Glomerular endothelial cell (primary cell): ENCODE results near the gene ADGRD1. TPM values are rescaled to one million over a fixed set of nuclear protein-coding genes. Genes with fewer than 3 reads are reported as not detected.
"Not testable (repeated sequence)": the region's sequence is repeated elsewhere in the genome, so short reads cannot be mapped to it uniquely, and the experiment has no call there.

ENCODE experiments used
- DNase-seq: peaks from one replicate; pipeline ENCODE4 v3.0.0-alpha.2; 2011; ENCODE audit warnings: low read depth, low spot score; ENCODE audit errors: extremely low read depth
- total RNA-seq: library from RNA; depleted of rRNA; stranded (reverse); fragments of >200 nt; gene quantifications from 2 replicates; pipeline ENCODE4 v1.2.3, GENCODE V29; 2015

The ADGRD1 gene
- total RNA-seq, 1 donor from 2014 or later = not detected

DNA sequence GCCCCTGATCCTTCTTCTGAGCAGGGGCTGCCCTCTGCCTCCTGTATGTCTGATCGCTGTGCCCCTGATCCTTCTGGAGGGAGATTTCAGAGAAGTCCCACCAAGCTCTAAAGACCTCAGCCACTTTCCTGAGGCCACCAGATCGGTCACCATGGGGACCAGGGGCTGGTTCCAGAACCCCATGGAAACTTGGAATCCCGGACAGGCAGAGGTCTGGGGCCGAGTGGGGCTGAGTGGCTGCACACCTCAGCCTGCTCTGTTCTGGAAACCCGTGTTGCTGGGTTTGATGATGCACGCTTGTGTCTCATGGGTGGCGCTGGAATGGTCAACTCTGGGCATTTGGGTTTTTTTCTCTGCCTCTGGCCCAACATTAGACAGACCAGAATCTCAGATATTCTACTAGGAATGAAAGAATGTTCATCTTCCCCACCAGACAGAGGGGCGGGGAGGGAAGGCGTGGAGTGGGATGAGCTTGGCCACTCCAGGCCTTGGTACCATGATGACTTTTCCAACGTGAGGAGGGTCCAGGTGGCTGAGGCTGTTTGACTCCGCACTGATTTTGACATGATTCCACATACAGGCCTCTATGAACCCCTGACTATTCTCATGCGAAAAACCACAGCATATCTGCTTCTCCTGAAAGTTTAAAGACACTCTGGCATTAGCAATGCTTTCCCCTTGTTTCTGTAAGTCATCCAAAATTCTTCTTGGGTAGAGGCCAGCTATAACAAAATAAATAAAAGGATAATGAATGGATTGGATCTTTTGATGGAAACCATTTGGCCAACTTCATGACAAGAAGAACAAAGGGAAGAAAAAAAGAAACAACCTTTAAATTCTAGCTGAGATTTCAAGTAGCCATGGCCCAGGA is 114.5 kb downstream of the ADGRD1 start:
- DNase-seq = no peak

DNA sequence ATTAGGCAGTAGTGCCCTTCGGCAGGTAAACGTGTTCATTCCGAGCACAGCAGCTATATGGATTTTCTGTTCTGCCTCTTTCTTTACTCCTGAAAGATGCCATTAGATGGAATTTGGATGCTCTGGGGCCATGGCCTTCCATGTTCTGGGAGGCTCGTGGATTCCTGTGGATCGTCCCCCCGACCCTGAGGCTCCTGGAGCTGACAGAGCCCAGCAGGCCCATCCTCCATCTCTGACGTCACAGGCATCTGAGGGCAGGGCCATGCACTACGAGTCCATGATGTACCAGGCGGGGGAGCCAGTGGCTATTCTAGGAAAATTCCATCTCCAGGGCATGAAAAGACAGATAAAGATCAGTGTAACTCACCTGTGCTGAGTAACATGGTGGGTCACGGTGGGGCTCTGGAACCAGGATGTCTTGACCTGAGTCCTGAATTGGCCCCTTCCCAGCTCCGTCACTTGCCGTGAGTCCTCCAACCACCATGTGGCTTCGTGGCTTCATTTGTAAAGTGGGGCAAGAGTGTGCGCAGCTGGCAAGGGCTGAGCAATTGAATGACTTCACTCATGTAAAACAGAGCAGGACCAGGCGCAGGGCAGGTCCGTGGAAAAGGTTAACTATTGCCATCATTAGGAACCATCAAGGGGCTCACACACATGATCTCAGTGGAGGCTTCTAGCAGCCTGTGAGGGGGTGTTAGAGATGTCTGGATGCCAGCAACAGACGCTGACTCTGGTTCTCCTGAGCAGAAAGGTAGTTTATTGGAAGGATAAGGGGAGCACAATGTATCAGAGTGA is 115.4 kb downstream of the ADGRD1 start:
- DNase-seq = not testable (repeated sequence)

DNA sequence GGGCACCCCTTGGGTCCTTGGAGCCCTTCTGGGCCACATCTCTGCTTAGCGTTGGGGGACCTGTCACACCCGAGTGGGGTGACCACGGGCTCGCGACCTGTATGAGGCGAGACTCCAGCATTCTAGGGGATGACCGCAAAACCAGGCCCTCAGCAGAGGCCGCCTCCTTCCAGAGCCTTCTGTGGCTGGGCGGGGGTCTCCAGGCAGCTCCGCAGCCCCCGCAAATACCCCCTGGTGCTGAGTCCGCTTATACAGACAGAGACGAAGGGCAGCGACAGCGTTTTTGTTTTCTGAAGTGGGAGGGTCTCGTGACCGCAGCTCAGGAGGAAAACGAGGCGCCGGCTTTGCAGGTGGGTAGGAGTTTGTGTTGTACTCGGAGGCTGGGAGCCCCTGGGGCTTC is 116.4 kb downstream of the ADGRD1 start:
- DNase-seq = not testable (repeated sequence)

DNA sequence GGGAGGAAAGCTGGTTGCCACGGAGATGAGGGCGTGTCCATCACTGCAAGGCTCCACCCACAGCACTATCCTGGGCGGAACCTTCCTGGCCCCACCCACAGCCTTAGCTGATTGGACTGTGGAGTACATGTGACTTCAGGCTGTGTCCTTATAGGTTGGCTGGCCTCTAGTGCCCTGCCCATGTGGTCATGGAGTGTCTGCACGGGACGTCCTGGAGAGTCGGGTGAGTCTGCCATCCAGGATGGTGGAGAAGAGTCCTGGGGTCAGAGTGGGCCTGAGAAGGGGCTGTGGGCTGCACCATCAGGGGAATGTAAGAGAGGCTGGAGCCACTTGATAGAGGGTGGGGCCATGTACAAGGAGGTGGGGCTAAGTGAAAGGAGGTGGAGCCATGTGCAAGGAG is 117.0 kb downstream of the ADGRD1 start:
- DNase-seq = not testable (repeated sequence)

DNA sequence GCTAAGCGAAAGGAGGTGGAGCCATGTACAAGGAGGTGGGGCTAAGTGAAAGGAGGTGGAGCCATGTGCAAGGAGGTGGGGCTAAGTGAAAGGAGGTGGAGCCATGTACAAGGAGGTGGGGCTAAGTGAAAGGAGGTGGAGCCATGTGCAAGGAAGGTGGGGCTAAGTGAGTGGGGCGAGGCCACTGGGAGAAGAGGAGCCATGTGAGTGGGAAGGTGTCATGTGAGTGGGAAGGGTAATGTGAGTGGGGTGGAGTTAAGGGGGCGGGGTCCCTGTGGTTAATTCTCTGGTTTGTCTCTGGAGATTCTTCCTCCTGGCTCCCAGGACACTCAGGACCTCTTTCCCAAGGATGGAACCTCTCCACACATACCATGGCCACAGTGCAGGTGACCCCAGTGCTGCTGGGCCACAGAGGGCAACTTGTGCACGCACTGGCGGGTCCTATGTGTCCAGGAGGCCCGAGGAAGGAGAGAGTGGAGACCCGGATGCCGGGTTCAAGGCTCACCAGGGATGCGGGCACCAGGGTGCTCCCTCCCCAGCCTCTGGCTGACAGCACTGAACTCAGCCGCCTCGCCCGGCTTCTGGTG is 117.6 kb downstream of the ADGRD1 start:
- not testable (repeated sequence) for DNase-seq

DNA sequence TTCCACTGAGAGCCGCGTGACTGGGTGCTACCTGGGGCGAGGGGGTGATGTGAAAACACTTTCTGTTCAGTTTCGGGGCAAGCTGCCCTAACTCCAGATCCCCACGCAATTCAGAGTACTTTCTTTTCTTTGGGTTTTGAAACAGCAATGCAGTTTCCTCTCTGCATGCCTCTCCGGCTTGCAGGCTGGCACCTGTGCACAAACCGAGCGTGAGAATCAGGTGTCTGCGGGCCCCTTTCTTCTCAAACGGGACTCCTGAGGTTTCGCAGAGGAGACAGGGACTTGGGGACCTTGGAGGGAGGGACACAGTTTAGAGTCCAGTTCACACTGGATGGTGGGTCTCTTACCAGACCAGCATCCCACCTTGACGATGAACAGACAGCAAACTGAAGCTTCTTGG is 118.2 kb downstream of the ADGRD1 start:
- not testable (repeated sequence) for DNase-seq

DNA sequence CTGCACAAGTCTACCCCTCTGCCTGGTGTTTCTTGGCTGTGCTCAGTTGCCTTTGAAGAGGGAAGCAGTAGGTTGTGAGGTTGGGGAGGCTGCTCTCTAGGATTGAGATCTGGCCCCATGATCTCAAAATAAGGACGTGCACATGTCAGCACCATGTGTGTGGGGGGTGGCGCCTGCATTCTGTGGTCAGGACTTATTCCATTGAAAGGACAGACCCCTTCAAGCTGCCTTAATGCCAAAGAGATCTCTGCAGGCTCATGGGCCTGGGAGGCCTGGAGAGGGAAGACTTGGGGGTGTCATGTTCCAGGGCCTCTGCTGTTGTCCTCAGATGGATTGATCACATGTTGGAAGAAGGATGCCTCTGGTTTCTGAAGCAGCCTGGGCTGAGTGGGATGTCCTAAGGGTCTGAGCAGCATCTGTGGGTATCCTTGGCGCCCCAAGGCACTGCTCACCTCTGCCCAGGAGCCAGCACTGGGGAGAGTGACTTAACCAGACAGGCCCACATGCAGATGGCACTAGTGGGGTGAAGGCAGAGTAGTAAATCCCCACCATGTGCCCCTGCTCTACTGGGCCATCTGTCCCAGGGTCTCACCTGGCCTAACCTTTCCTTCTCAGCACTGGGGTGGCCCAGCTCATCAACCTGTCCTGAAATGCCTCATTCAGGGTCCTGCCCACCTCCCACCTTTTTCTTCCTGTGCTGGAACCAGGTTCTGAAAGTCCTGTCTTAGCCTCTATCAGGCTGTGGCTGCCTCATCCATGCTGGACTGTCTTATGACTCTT is 118.9 kb downstream of the ADGRD1 start:
- DNase-seq = no peak

DNA sequence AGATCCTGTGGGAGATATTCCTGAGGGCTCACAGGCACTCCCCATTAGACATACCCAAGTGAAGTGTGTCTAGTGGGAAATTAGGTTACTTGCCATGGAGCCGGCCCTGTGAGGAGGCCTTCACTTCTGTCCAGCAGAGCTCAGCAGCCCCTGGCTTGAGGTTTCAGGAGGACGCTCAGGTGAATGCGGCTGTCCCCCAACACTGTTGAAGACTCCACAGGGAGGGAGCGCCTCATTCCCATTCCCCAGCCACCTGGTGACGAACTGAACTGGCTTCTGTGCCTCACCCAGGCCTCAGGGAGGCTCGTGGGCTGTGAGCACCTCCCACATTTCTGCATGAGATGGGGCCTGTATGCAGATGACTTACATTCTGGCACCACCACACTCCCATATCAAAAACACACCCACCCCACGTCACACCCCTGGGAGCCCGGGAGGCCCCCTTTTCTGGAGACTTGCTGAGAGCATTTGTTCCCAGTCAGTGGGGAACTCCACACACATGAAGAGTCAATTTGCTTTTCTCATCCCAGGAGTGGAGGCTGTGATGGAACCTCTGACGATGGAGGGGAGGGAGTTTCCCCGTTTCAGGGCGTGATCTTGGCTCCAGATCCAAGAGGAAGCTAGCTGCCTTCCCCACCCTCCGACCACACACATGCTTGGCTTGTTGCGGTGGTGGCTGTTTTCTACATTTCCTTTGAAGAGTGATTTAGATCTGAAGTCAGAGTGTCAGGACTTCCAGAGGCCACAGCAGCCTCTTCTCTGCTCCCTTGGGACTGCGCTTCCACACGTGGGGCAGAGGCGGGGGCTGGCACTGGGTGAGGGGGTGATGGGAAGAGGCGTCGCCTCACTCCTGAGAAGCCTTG is 120.7 kb downstream of the ADGRD1 start:
- no peak for DNase-seq

DNA sequence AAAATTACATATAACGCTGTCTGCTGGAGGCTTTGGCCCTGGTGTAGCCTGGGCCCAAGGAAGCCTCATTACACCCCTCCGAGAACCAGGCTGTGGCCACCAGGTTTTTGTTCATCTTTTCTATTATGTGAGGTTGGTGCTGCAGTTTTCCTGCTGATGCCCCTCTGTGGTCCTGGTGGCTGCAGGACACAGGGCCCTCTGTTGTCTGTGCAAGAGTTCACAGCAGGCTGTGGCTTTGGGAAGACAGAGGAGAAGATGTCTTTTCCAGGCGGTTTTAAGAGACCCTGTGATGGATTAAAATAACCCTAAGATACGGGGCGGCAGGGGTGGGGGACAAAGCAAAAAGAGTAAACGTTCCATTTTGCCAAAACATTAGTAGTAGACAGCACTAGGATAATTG is 121.5 kb downstream of the ADGRD1 start:
- no peak for DNase-seq

DNA sequence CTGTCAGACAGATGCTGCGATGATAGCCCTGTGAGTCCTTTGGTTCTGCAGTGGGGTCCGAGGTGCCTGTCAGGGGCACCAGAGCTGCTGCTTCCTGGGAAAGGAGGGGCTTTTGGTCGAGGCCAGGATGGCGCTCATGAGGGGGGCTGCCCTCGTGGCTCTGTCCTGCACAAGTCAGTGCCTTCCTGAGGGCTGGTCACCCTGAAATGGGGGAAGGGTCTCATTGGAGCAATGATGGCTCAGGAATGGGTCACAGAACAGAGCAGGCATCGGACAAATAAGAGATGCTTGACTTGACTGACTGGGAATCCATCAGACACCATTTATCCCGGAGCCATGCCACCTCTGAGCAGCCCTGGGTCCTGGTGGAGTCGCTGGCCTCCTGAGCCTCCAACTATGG is 121.9 kb downstream of the ADGRD1 start:
- DNase-seq = no peak

DNA sequence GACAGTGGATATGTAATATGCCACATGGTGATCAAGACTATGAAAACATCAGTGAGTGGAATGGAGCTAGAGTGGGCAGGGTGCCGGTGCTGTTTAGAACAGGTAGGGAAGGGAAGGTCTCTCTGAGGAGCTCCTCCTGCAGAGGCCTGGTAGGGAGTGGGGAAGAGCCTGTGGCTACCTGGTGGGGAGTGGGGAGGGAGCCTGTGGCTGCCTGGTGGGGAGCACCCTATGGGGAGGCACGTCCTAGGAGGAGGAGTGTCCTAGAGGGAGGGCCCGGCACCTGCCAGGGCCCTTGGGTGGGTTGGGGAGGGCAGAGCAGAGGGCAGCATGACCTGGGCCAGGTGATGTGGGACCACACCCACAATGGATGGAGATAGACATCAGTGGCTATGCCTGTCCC is 122.6 kb downstream of the ADGRD1 start:
- DNase-seq = no peak

DNA sequence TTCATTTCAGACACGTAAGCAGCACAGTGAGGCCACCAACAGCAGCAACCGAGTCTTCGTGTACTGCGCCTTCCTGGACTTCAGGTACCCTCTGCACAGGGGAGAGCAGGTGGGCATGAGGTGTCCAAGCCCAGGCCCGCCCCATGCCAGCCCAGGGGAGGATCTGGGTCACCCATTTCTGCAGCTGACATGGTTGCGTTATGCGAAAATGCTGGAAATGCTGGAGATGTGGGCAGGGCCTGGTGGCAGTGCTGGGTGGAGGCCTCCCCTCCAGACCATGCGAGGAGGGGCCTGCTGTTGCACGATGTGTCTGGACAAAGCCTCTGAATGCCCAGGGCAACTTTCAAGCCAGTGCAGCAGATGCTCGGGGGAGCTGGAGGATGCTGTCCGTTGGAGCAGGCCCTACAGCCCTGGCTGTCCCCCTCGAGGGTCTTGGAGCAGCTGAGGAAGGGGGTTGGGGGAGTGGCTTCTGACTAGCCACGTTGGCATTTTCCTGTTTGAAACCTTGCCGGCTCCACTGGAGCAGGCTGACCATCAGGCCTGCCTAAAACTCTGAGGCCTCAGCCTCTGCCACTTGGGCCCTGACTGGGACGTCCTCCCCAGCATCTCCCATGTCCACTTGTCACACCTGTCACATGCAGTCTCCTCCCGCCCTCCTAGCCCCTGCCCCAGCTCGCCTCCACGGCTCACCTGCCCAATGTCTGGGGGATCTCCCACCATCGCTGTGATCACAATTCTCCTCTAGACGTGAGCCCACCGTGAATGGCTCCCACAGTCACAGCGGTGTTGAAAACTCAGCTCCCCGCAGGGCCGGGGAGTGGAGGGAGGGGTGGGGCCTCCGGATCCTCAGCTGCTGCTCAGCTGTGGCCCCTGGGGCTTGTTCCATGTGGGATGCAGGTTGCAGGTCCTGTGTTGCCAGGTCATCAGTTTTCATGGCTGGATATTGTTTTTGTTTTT is 123.4 kb downstream of the ADGRD1 start:
- no peak for DNase-seq

DNA sequence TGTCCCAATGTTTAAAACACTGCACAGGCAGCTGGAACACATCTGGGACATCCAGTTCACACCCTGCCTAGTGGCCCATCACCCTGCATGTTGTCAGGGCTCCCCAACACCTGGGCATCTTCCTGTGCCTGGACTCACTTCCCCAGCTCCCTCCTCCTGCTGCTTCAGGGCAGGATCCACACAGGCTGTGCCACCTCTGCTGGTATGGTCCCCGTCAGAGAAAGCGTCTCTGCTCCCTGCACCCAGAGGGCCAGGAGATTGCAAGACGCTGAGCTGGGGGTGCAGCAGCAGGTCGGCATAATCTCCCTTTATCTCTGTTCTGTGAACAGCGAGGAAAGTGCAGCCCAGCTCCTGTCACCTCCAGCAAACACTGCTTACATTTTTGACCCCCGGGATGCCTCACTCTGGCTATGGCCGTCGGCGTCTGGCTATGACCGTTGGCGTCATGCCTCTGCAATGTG is 124.3 kb downstream of the ADGRD1 start:
- no peak for DNase-seq

DNA sequence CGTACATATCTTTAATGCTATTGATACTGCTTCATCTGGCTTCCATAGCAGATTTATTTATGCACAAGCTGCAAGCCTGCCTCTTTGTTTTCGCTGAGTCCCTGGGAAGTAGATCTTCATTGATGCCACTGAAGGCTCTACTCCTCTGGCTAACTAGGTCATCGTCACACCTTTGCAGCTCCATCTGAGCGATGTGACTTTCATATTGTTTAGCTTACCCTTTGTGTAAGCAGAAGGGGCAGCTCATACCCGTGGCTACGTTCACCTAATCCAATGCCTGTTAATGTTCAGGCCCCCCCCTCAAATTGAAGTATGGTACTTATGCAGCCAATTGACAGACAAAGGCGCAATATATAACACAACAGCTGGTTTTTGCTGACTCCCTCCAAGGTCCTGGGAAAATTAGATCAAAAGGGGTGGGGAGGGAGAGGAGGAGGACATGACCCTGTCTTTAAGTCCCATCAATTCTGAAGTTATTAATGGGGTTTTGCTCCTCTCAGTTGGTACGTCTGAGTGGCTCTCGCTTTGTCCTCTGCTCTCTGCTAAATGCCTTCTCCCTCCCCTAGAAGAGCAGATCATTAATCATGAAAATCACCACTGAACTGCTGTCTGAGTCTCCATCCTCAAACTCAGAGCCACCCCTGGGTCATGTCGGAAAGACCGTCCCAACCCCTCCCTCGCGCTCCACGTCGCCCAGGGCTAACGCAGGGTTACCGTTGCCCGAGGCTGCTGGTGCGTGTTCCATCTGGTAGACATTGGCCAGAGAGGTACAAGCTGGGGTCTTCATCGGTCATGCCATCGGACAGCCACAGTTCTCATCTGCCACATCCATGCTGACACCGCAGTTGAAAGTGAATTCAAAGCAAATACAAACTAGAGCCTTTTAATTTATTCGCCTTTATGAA is 128.8 kb downstream of the ADGRD1 start:
- no peak for DNase-seq

DNA sequence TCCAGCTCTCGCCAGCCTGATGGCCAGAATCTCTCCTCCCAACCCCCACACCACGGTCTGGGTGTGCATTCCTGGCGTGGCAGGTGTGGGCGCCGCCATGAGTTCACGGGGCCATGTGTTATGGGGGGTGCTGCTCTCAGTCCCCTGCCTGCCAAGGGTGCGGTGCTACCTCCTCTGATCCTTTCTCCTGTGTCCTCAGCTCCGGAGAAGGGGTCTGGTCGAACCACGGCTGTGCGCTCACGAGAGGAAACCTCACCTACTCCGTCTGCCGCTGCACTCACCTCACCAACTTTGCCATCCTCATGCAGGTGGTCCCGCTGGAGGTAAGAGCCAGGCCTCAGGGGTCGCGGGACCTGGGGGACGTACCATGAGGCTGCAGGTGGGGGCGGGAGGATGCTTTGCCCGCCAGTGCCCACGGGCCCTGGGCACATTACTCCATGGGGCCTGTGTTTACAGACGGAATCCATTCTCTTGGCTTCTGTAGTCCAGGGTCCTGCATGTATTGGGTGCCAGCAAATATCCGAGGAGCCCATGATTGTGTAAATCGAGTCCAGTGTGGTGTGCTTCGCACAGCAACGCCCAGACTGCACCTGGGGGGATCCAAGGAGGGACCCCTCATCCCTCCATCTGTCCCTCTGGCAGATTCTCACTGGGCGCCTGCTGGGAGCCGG is 130.8 kb downstream of the ADGRD1 start:
- no peak for DNase-seq

DNA sequence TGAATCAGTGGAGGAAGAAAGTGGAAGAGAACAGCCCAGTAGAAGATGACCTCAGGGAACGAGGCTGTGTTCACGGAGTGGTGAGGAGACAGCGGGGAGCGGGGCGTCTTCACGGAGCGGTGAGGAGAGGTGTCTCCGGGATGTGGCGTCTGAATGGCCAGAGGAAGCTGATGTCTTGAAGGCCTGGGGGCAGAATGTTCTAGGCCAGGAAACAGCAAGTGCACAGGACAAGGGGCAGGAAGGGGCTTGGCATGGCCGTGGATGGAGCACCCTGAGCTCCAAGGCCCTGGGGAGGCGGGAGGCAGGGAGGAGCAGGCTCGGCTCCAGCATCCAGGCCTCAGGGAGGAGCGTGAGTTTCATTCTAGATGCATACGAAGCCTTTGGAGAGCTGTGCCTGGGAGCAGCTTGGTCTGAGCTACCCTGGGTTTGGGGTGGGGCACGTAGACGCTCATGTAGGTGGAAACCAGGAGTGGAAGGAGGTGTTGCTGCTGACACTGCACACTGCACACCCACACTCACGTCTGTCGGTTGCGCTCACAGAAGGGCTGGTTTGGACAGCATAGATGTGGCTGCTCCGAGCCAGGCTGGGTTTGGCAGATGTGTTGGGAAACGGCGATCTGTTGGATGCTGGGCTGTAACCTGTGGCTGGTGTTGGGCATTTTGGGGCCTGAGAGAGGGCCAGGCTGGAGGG is 131.6 kb downstream of the ADGRD1 start:
- no peak for DNase-seq
